GM21381 (cell line): ENCODE measurements around the gene NCOA3.
"Not testable (repeated sequence)": the region's sequence is repeated elsewhere in the genome, so short reads cannot be mapped to it uniquely, and the experiment has no call there.

Source experiments
- ATAC-seq: cut with Tn5 transposase; IDR thresholded peaks from one replicate; pipeline ENCODE4 v1.9.1; 2021; ENCODE audit warnings: mild to moderate bottlenecking, moderate library complexity; ENCODE audit not compliant: unreplicated experiment

Gene NCOA3

GRCh38 chr20:47501482-47502270 is at the start of gene NCOA3:
TSS of gene NCOA3 (plus strand) at chr20:47501887. CDS start at chr20:47622248, 120,361 bp downstream.
- ATAC-seq, result peak; percentile 80

DNA sequence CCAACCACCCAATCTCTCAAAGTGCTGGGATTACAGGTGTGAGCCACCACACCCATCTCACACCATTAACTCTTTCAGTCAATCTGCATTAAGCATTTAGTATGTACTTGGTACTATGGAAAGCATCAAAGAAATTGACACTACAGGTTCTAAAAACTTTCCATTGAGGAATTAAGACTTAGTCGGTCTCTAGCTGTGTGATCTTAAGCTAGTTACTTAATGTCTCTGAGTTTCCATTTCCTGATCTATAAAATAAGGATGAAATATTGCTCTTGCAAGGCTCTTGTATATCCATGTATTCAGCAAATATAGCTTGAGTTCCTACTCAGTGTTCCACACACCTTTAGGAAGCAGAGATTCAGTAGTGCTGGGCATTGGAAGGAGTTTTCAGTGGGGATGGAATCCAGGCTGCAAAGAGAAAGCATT is 48.9 kb upstream of the NCOA3 start:
- ATAC-seq, result no peak

- peak; percentile 85 for ATAC-seq
Measured at GRCh38 chr20:47453167-47453782, 48.4 kb upstream of the NCOA3 start.

GRCh38 chr20:47454298-47455132 is 47.2 kb upstream of the NCOA3 start:
- no peak for ATAC-seq

- ATAC-seq, result no peak
Measured at GRCh38 chr20:47455133-47456040, 46.3 kb upstream of the NCOA3 start.

GRCh38 chr20:47456041-47456537 is 45.6 kb upstream of the NCOA3 start:
- ATAC-seq, result no peak

GRCh38 chr20:47456952-47457724 is 44.5 kb upstream of the NCOA3 start:
- ATAC-seq, result no peak

- not testable (repeated sequence) for ATAC-seq
Measured at GRCh38 chr20:47458280-47459050, 43.2 kb upstream of the NCOA3 start.

DNA sequence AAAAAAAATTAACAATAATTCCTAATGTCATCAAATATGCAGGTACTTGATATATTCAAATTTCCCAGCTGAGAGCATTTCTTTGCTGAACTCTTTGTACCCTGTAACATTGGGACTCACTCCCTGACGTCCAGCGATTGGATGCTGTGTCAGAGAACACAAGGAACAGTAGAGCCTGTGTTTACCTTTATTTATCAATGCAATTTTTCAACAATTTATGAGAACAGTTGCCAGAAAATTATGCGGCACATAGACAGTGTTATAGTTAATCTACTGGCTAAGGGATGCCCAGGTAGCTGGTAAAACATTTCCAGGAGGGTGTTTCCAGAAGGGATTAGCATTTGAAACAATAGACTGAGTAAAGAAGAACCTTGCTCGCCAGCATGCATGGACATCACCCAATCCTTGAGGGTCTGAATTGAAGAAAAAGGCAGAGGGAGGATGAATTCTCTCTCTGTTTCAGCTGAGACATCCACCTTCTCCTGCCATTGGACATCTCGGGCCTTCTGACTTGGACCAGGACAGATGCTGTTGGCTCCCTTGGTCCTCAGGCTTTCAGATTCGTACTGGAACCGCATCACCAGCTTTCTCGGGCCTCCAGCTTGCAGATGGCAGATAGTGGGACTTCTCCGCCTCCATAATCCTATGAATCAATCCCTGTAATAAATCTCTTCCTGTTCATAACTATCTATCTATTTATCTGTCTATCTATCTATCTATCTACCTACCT is 42.2 kb upstream of the NCOA3 start:
- ATAC-seq, result no peak

DNA sequence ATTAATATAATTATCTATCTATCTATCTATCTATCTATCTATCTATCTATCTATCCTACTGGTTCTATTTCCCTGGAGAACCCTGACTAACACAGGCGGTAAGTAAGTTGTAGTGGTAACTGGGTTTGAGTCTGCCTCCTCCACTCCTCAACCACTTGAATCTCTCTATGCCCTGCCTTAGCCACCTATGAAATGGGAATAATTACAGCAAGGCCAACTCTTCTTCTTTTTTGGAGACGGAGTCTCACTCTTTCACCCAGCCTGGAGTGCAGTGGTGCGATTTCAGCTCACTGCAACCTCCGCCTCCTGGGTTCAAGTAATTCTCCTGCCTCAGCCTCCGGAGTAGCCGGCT is 41.0 kb upstream of the NCOA3 start:
- ATAC-seq, result not testable (repeated sequence)

GRCh38 chr20:47461120-47461685 is 40.5 kb upstream of the NCOA3 start:
- no peak for ATAC-seq

- ATAC-seq, result not testable (repeated sequence)
Measured at GRCh38 chr20:47461906-47462305, 39.8 kb upstream of the NCOA3 start.

DNA sequence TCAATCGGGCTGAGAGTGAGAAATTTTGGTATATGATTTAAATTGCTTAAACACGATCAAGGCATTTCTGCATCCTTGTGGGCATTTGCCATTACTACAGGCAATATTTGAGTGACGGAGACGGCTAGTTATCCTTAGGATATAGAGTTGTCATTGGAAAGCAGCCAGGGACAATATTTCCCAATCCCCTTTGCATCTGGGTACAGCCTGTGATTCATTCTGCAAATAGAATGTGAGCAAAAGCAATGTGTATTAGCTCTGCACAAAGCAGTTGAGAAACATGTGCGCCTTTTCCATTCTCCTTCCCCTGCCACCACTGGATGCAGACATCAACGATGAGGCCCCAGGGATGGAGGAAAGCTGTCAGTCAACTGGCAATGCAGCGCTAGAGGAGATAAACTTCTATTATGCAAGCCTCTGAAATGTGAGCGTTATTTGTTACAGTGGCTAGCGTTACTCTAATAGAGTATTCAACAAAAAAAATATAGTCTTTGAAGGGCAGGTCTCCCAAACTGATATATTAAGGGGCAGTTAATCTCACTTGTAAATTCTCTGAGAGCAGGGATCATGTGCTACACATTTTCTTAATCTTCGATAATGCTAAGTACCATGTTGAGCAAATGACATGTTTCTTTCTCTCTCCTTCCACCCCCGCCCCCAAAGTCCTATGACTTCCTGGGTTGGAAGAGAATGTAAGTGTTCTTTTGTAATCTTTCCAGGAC is 37.1 kb upstream of the NCOA3 start:
- ATAC-seq, result no peak

- ATAC-seq, result no peak
Measured at GRCh38 chr20:47465335-47466090, 36.2 kb upstream of the NCOA3 start.

- ATAC-seq, result no peak
Measured at GRCh38 chr20:47466213-47466612, 35.5 kb upstream of the NCOA3 start.

GRCh38 chr20:47466704-47467459 is 34.8 kb upstream of the NCOA3 start:
- no peak for ATAC-seq
